Posterior vena cava (tissue), 2 donors: ENCODE results near the gene SHANK1. TPM values are rescaled to one million over a fixed set of nuclear protein-coding genes. Genes with fewer than 3 reads are reported as not detected.

Experiments used
- DNase-seq: peaks from one replicate; pipeline ENCODE4 v3.0.0-alpha.2; 2020; ENCODE audit warnings: low spot score
- intact Hi-C, 2 donors: fragments of 100-400 bp; cut with DNase I; formaldehyde crosslinking; loops; one replicate each; pipeline versions ENCODE4 v1.14.1 to v1.14.2; 2022 to 2023
- total RNA-seq, 2 donors: library from RNA; stranded (reverse); fragmentation: NEBNext Ultra II Directional; extraction: Animal tissue kit (Norgen Biotek cat#: 25700); gene quantifications; one replicate each; pipeline ENCODE4 v1.2.1, GENCODE V29; 2021
- donor health status: DM: yes; HTN: yes; CAD: no.
- donor health status: DM: yes; HTN: yes; CAD: no.

The SHANK1 gene
- total RNA-seq, 2 donors from 2014 or later, result 0.19 to 0.37 TPM

GRCh38 chr19:50717026-50717723 is 2.4 kb downstream of the SHANK1 start:
- intact Hi-C loops, result no loop called here
- DNase-seq, result no peak

- DNase-seq, result no peak
These were observed 3.2 kb downstream of the SHANK1 start for GRCh38 chr19:50716178-50717025.

GRCh38 chr19:50713556-50714236 is 5.9 kb downstream of the SHANK1 start:
- DNase-seq, result no peak
- intact Hi-C loops, result no loop called here

More at GRCh38 chr19:50716178-50717025, 3.2 kb downstream of the SHANK1 start:
- intact Hi-C loops, result no loop called here

GRCh38 chr19:50712833-50713232 is 6.8 kb downstream of the SHANK1 start:
- intact Hi-C loops, result loop anchor here in 1 of 2 donors (1.0 kb wide), 1 partner anchor 27 kb away; no protein-coding TSS in a partner anchor
- DNase-seq, result no peak

GRCh38 chr19:50711805-50712204 is 7.8 kb downstream of the SHANK1 start:
- no peak for DNase-seq
- intact Hi-C loops, result loop anchor here in 1 of 2 donors (1.0 kb wide), 1 partner anchor 26 kb away; no protein-coding TSS in a partner anchor

- intact Hi-C loops, result no loop called here
- DNase-seq, result no peak
These were observed 8.4 kb downstream of the SHANK1 start for GRCh38 chr19:50711196-50711595.

- intact Hi-C loops, result no loop called here
- no peak for DNase-seq
These were observed 9.0 kb downstream of the SHANK1 start for GRCh38 chr19:50710612-50711011.

- intact Hi-C loops, result no loop called here
- DNase-seq, result no peak
These were observed 9.5 kb downstream of the SHANK1 start for GRCh38 chr19:50710094-50710493.

- DNase-seq, result no peak
- intact Hi-C loops, result no loop called here
These were observed 11.3 kb downstream of the SHANK1 start for GRCh38 chr19:50708179-50708879.

- intact Hi-C loops, result no loop called here
- DNase-seq, result no peak
These were observed 13.2 kb downstream of the SHANK1 start for GRCh38 chr19:50706387-50706786.

- intact Hi-C loops, result no loop called here
These were observed 14.1 kb downstream of the SHANK1 start for GRCh38 chr19:50705422-50706019.

GRCh38 chr19:50703915-50704796 is 15.4 kb downstream of the SHANK1 start:
- intact Hi-C loops, result no loop called here
- DNase-seq, result no peak

More at GRCh38 chr19:50705422-50706019, 14.1 kb downstream of the SHANK1 start:
- no peak for DNase-seq

- intact Hi-C loops, result no loop called here
- no peak for DNase-seq
These were observed 16.5 kb downstream of the SHANK1 start for GRCh38 chr19:50702871-50703829.

GRCh38 chr19:50702158-50702870 is 17.3 kb downstream of the SHANK1 start:
- no peak for DNase-seq
- intact Hi-C loops, result no loop called here

GRCh38 chr19:50701367-50701985 is 18.1 kb downstream of the SHANK1 start:
- DNase-seq, result no peak
- intact Hi-C loops, result no loop called here
